ENCODE data around the gene LAMA4. TPM values are rescaled to one million over a fixed set of nuclear protein-coding genes. Genes with fewer than 3 reads are reported as not detected.
A peak's percentile ranks its signal among the peaks of the same experiment; 100 is the strongest.
"Not testable (repeated sequence)": the region's sequence is repeated elsewhere in the genome, so short reads cannot be mapped to it uniquely, and the experiment has no call there.

LAMA4 gene
- total RNA-seq, 1 donor from 2014 or later, result 103 TPM

DNA sequence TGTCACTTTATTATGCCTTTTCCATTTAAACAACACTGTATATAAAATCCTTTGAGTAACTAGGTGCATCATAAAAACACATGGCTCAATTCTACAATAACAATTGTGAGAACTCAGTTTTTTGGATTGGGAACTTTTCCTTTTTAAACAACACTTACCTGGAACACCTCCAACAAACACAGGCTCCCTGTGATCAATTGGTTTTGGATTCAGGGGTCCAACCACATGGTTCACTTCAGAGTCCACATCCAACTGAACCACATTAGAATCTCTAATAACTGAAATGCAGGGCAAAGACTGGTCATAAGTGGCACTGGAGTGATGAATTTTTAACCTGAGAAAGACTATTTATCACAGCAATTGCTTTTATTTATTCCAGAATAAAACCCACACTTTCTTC is 140.4 kb downstream of the LAMA4 start:
- intact Hi-C loops (cut with micrococcal nuclease), result no loop called here
- peak overlapping the region; percentile 45 for H3K27ac ChIP-seq (replicated peaks)
- peaks cover 91% of the 10 kb centered on the region for H3K36me3 ChIP-seq
- DNase-seq, result no peak
- TF ChIP-seq, protein P1, sequence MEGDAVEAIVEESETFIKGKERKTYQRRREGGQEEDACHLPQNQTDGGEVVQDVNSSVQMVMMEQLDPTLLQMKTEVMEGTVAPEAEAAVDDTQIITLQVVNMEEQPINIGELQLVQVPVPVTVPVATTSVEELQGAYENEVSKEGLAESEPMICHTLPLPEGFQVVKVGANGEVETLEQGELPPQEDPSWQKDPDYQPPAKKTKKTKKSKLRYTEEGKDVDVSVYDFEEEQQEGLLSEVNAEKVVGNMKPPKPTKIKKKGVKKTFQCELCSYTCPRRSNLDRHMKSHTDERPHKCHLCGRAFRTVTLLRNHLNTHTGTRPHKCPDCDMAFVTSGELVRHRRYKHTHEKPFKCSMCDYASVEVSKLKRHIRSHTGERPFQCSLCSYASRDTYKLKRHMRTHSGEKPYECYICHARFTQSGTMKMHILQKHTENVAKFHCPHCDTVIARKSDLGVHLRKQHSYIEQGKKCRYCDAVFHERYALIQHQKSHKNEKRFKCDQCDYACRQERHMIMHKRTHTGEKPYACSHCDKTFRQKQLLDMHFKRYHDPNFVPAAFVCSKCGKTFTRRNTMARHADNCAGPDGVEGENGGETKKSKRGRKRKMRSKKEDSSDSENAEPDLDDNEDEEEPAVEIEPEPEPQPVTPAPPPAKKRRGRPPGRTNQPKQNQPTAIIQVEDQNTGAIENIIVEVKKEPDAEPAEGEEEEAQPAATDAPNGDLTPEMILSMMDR (IDR thresholded peaks at IDR 0.05; ENCODE audit: borderline replicate concordance), result no peak
- H3K9me3 ChIP-seq (replicated peaks), result no peaks in the 10 kb centered on the region
- peaks cover 40% of the 10 kb centered on the region for H3K4me1 ChIP-seq
- H3K4me3 ChIP-seq, result no peak overlapping the region
- H3K27me3 ChIP-seq (ENCODE audit: low read depth), result no peaks in the 10 kb centered on the region

DNA sequence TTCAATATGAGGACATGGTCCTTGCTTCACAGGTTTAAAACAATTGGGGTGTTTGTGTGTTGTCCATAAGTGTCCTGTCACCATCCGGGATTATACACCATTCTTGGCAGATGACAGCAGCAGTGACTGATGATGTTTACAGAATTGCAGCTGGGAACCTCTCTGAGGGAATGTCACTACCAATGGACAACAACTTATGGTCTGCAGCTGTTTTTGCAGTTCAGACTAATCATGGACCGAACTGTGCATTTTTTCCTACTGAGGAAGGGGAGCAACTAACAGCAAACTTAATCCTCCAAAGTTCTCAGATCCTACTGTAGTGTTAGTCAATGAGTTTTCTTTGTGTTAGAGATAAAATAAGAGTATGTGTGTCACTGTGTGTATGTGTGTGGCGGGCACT is 140.9 kb downstream of the LAMA4 start:
- no peaks in the 10 kb centered on the region for H3K9me3 ChIP-seq (replicated peaks)
- no peak for DNase-seq
- H3K36me3 ChIP-seq, result peaks cover 91% of the 10 kb centered on the region
- H3K4me3 ChIP-seq, result no peak overlapping the region
- TF ChIP-seq, protein P1 (IDR thresholded peaks at IDR 0.05; ENCODE audit: borderline replicate concordance), result no peak
- H3K27me3 ChIP-seq (ENCODE audit: low read depth), result no peaks in the 10 kb centered on the region
- H3K27ac ChIP-seq (replicated peaks), result peak overlapping the region; percentile 45
- intact Hi-C loops (cut with micrococcal nuclease), result no loop called here
- H3K4me1 ChIP-seq, result peaks cover 40% of the 10 kb centered on the region

DNA sequence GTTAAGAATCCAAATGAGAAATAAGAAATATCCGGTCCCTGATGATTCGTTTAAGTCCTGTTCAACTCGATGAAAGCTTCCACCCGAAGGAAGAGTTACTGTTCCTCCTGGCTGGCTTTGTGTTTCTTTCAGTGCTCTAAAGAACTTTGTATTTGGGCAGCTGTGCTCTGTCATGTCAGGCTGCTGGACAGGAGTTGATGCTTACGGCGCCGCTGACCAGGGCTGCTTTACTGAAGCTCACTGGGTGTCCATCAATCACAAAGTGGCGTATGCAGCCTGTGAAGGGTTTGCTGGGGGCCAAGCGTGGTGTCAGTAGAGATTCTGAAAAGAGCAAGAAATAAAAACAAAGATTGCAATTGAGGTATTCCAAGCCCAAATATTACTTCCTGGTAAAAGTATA is 145.1 kb downstream of the LAMA4 start:
- no peak for DNase-seq
- Histone ChIP-seq H3K9me3 (replicated peaks) (peaks cover 4% of the 10 kb centered on the region), H3K36me3 (peaks cover 71% of the 10 kb centered on the region), H3K4me3 (no peak overlapping the region), H3K27ac (replicated peaks) (peak overlapping the region; percentile 22), H3K27me3 (ENCODE audit: low read depth) (no peaks in the 10 kb centered on the region), H3K4me1 (peaks cover 34% of the 10 kb centered on the region)
- intact Hi-C loops (cut with micrococcal nuclease), result no loop called here
- TF ChIP-seq, protein P1 (IDR thresholded peaks at IDR 0.05; ENCODE audit: borderline replicate concordance), result no peak

DNA sequence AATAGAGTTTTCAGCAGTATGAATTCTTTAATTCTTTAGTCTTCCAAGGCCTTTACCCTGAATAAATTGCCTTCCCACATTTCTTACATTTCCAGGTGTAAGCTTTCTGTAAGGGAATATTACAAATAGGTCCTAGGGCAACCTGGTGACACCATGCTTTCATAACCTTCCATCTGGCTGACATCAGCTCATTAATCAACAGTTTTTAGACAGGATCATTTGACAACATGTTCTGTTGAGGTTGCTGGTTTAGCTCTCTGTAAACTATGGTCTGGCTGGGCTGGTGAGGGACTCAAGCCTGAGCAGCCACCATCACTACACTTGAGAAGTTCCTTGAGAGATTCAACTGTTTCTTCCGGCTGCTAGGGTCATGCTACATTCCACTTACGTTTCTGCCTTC is 147.8 kb downstream of the LAMA4 start:
- Histone ChIP-seq H3K27ac (replicated peaks) (no peak overlapping the region), H3K9me3 (replicated peaks) (peaks cover 4% of the 10 kb centered on the region), H3K36me3 (peaks cover 50% of the 10 kb centered on the region), H3K4me1 (peaks cover 14% of the 10 kb centered on the region), H3K4me3 (no peak overlapping the region), H3K27me3 (ENCODE audit: low read depth) (no peaks in the 10 kb centered on the region)
- intact Hi-C loops (cut with micrococcal nuclease), result no loop called here
- TF ChIP-seq, protein P1 (IDR thresholded peaks at IDR 0.05; ENCODE audit: borderline replicate concordance), result no peak
- DNase-seq, result no peak

DNA sequence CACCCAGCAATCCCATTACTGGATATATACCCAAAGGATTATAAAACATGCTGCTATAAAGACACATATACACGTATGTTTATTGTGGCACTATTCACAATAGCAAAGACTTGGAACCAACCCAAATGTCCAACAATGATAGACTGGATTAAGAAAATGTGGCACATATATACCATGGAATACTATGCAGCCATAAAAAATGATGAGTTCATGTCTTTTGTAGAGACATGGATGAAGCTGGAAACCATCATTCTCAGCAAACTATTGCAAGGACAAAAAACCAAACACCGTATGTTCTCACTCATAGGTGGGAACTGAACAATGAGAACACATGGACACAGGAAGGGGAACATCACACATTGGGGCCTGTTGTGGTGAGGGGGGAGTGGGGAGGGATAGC is 148.3 kb downstream of the LAMA4 start:
- Histone ChIP-seq H3K36me3 (peaks cover 48% of the 10 kb centered on the region), H3K4me1 (peaks cover 19% of the 10 kb centered on the region)
- H3K9me3 ChIP-seq (replicated peaks); H3K27ac ChIP-seq (replicated peaks); DNase-seq; intact Hi-C loops (cut with micrococcal nuclease); H3K27me3 ChIP-seq (ENCODE audit: low read depth); H3K4me3 ChIP-seq: not testable (repeated sequence)

DNA sequence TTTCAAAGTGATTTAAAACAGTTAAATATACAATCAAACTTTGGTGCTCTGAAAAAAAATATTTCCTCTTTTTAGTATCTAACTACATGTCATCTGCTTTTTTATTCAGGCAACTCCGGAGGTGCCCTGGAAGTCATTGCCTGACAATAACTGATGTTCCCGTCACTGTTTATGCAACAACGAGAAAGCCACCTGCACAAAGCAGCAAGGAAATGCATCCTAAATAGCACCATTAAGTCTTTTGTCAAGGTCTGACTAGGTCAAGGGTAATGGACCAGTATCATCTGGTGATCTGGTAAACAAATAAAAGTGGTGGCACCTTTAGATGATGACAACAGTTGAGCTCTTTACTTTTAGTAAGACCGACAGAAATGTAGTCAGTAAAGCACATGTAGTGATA is 153.8 kb downstream of the LAMA4 start:
- no peak overlapping the region for H3K4me3 ChIP-seq
- H3K36me3 ChIP-seq, result peaks cover 9% of the 10 kb centered on the region
- peak overlapping the region; percentile 49 for H3K27ac ChIP-seq (replicated peaks)
- intact Hi-C loops (cut with micrococcal nuclease), result no loop called here
- DNase-seq, result no peak
- no peaks in the 10 kb centered on the region for H3K27me3 ChIP-seq (ENCODE audit: low read depth)
- H3K4me1 ChIP-seq, result peaks cover 10% of the 10 kb centered on the region
- TF ChIP-seq, protein P1 (IDR thresholded peaks at IDR 0.05; ENCODE audit: borderline replicate concordance), result no peak
- H3K9me3 ChIP-seq (replicated peaks), result no peaks in the 10 kb centered on the region

Data from left ventricle myocardium inferior (tissue), 1 donor.